ENCODE measurements around the gene SOD3. TPM values are rescaled to one million over a fixed set of nuclear protein-coding genes. Genes with fewer than 3 reads are reported as not detected.

SOD3 gene
- polyA plus RNA-seq (ENCODE audit: insufficient read length in 12 of 12): 10 to 100 TPM in 11 of 12 donors, not detected in 1; 13.8 to 36.0 (median 19.0) TPM
- long read RNA-seq, donor 1, transcript SOD3-201 (2 exons, 1,526 nt): major isoform, 23 of 23 reads
- long read RNA-seq, donor 1, partial matches to known transcripts: 0 of 23 reads
- long read RNA-seq, donor 1, other reads (novel, unspliced or antisense): 0 of 23 reads
- long read RNA-seq, donor 2, transcript SOD3-201 (2 exons, 1,526 nt): major isoform, 14 of 19 reads
- long read RNA-seq, donor 2, partial matches to known transcripts: 0 of 19 reads
- long read RNA-seq, donor 2, other reads (novel, unspliced or antisense): 5 of 19 reads
- long read RNA-seq, donor 3, transcript SOD3-201 (2 exons, 1,526 nt): major isoform, 7 of 7 reads
- long read RNA-seq, donor 3, partial matches to known transcripts: 0 of 7 reads
- long read RNA-seq, donor 3, other reads (novel, unspliced or antisense): 0 of 7 reads
- long read RNA-seq, donor 4, transcript SOD3-201 (2 exons, 1,526 nt): major isoform, 7 of 7 reads
- long read RNA-seq, donor 4, partial matches to known transcripts: 0 of 7 reads
- long read RNA-seq, donor 4, other reads (novel, unspliced or antisense): 0 of 7 reads
- long read RNA-seq, donor 5, transcript SOD3-201 (2 exons, 1,526 nt): major isoform, 18 of 25 reads
- long read RNA-seq, donor 5, partial matches to known transcripts: 0 of 25 reads
- long read RNA-seq, donor 5, other reads (novel, unspliced or antisense): 7 of 25 reads
- long read RNA-seq, donor 6, partial matches to known transcripts: 0 of 4 reads
- long read RNA-seq, donor 6, other reads (novel, unspliced or antisense): 0 of 4 reads
- long read RNA-seq, donor 7, transcript SOD3-201 (2 exons, 1,526 nt): major isoform, 8 of 8 reads
- long read RNA-seq, donor 7, partial matches to known transcripts: 0 of 8 reads
- long read RNA-seq, donor 7, other reads (novel, unspliced or antisense): 0 of 8 reads
- long read RNA-seq, donor 8, transcript SOD3-201 (2 exons, 1,526 nt): major isoform, 25 of 25 reads
- long read RNA-seq, donor 8, partial matches to known transcripts: 0 of 25 reads
- long read RNA-seq, donor 8, other reads (novel, unspliced or antisense): 0 of 25 reads
- long read RNA-seq, donor 9, transcript SOD3-201 (2 exons, 1,526 nt): major isoform, 13 of 24 reads
- long read RNA-seq, donor 9, partial matches to known transcripts: 11 of 24 reads
- long read RNA-seq, donor 9, other reads (novel, unspliced or antisense): 0 of 24 reads
- long read RNA-seq, donor 10, transcript SOD3-201 (2 exons, 1,526 nt): major isoform, 24 of 24 reads
- long read RNA-seq, donor 10, partial matches to known transcripts: 0 of 24 reads
- long read RNA-seq, donor 10, other reads (novel, unspliced or antisense): 0 of 24 reads
- long read RNA-seq, donor 11, transcript SOD3-201 (2 exons, 1,526 nt): major isoform, 13 of 13 reads
- long read RNA-seq, donor 11, partial matches to known transcripts: 0 of 13 reads
- long read RNA-seq, donor 11, other reads (novel, unspliced or antisense): 0 of 13 reads

GRCh38 chr4:24794916-24795665 is at the start of gene SOD3:
Gene SOD3 (plus strand): TSS chr4:24795573. CDS start chr4:24799522, 3,949 bp downstream.
- DNase-seq: peak; percentile 89

GRCh38 chr4:24747234-24747975 is 48.0 kb upstream of the SOD3 start:
- DNase-seq: no peak

- DNase-seq: no peak
Measured at GRCh38 chr4:24748023-24748422, 47.4 kb upstream of the SOD3 start.

GRCh38 chr4:24748758-24749350 is 46.5 kb upstream of the SOD3 start:
- no peak for DNase-seq

- no peak for DNase-seq
Measured at GRCh38 chr4:24750106-24750505, 45.3 kb upstream of the SOD3 start.

- no peak for DNase-seq
Measured at GRCh38 chr4:24751926-24752539, 43.3 kb upstream of the SOD3 start.

GRCh38 chr4:24753519-24753918 is 41.9 kb upstream of the SOD3 start:
- DNase-seq: no peak

- no peak for DNase-seq
Measured at GRCh38 chr4:24754571-24754970, 40.8 kb upstream of the SOD3 start.

GRCh38 chr4:24763631-24764297 is 31.6 kb upstream of the SOD3 start:
- DNase-seq: no peak

- DNase-seq: no peak
Measured at GRCh38 chr4:24764345-24764744, 31.0 kb upstream of the SOD3 start.

- DNase-seq: no peak
Measured at GRCh38 chr4:24765376-24765988, 29.9 kb upstream of the SOD3 start.

- DNase-seq: no peak
Measured at GRCh38 chr4:24768006-24768405, 27.4 kb upstream of the SOD3 start.

- no peak for DNase-seq
Measured at GRCh38 chr4:24768604-24769003, 26.8 kb upstream of the SOD3 start.

- no peak for DNase-seq
Measured at GRCh38 chr4:24769571-24769970, 25.8 kb upstream of the SOD3 start.

- no peak for DNase-seq
Measured at GRCh38 chr4:24770032-24770584, 25.3 kb upstream of the SOD3 start.

GRCh38 chr4:24770667-24771066 is 24.7 kb upstream of the SOD3 start:
- DNase-seq: no peak

- DNase-seq: no peak
Measured at GRCh38 chr4:24771241-24771640, 24.1 kb upstream of the SOD3 start.
